K562 (cell line): ENCODE measurements around the gene WFDC2. TPM values are rescaled to one million over a fixed set of nuclear protein-coding genes. Genes with fewer than 3 reads are reported as not detected.
A peak's percentile ranks its signal among the peaks of the same experiment; 100 is the strongest.

Source experiments
- CHD7 ChIP-seq: fragments of 200-600 bp; sonication (generic); IDR thresholded peaks from one replicate; pipeline ENCODE4 v1.6.1; 2012; ENCODE audit warnings: mild to moderate bottlenecking, low read depth, low read length, inconsistent platforms
- ESRRA ChIP-seq: fragments of 450-650 bp; IDR thresholded peaks from 2 replicates; pipeline ENCODE4 v1.6.1; 2014; ENCODE audit warnings: low read depth, mild to moderate bottlenecking, moderate library complexity, borderline replicate concordance
- ESRRB ChIP-seq: fragments of 250-450 bp; sonication (Bioruptor Pico); IDR thresholded peaks from 2 replicates; pipeline ENCODE4 v1.5.0; 2020; ENCODE audit warnings: mild to moderate bottlenecking, moderate library complexity, borderline replicate concordance
- ILK ChIP-seq: fragments of 450-650 bp; IDR thresholded peaks from 2 replicates; pipeline ENCODE4 v1.6.1; 2016; ENCODE audit warnings: missing genetic modification characterization, low read depth, mild to moderate bottlenecking, missing compliant biosample characterization, moderate library complexity, borderline replicate concordance
- JUND ChIP-seq, 2 experiments: IDR thresholded peaks; 2 replicates in 1 of 2; 3 replicates in 1 of 2; pipeline ENCODE4 v1.6.1; 2011; ENCODE audit warnings: borderline replicate concordance in 2 of 2, low read depth in 2 of 2, low read length in 2 of 2, improper control_type of control experiment in 1 of 2, missing biosample characterization in 1 of 2, missing genetic modification characterization in 1 of 2, missing genetic modification reagents in 1 of 2
- MBD2 ChIP-seq: sonication (generic); IDR thresholded peaks from 2 replicates; pipeline ENCODE4 v1.6.1; 2016; ENCODE audit warnings: low read depth, borderline replicate concordance
- NEUROD1 ChIP-seq: fragments of 150-350 bp; IDR thresholded peaks from 2 replicates; pipeline ENCODE4 v1.6.1; 2014; ENCODE audit warnings: borderline replicate concordance, low read length, low read depth; ENCODE audit not compliant: partially characterized antibody
- POLR2A ChIP-seq: fragments of 450-650 bp; conservative IDR thresholded peaks from 2 replicates; pipeline ENCODE4 v1.6.1; 2016
- PRDM10 ChIP-seq: fragments of 450-650 bp; IDR thresholded peaks from 2 replicates; pipeline ENCODE4 v1.6.1; 2018; ENCODE audit not compliant: partially characterized antibody
- polyA plus RNA-seq, 8 experiments: library from polyadenylated mRNA; depleted of rRNA in 4 of 8; stranded (reverse) in 5 of 8; unstranded in 3 of 8; fragments of >200 nt; fragmentation: Nextera tagmentation in 2 of 8; fragmentation: Illumina TruSeq in 1 of 8; extraction: Ambion mirVana in 2 of 8; extraction: Trizol in 1 of 8; gene quantifications; 2 replicates each; pipeline versions ENCODE4 v1.2.1 to v1.2.3, GENCODE V29; 2011 to 2014; ENCODE audit warnings: inconsistent platforms in 1 of 8, missing spikeins in 1 of 8
- total RNA-seq, 7 experiments: library from RNA; depleted of rRNA in 6 of 7; stranded (reverse); fragments of >200 nt in 6 of 7; fragmentation: Illumina TruSeq in 2 of 7; extraction: Trizol in 2 of 7; gene quantifications; 2 replicates each; pipeline versions ENCODE4 v1.2.1 to v1.2.3, GENCODE V29; 2011 to 2021; ENCODE audit warnings: low replicate concordance in 1 of 7
- TF ChIP-seq, protein P1 (sequence below): sonication (generic); formaldehyde crosslinking; IDR thresholded peaks from 2 replicates; pipeline ENCODE4 v1.8.0; 2022; ENCODE audit warnings: missing genetic modification reagents, mild to moderate bottlenecking, borderline replicate concordance

The WFDC2 gene
- total and polyA plus RNA-seq, 9 of the 15 experiments (the other 6 are each of a cell fraction or from before 2014, with no cell fraction given), result not detected

- TF ChIP-seq CHD7, result no peak
- TF ChIP-seq, protein P1, sequence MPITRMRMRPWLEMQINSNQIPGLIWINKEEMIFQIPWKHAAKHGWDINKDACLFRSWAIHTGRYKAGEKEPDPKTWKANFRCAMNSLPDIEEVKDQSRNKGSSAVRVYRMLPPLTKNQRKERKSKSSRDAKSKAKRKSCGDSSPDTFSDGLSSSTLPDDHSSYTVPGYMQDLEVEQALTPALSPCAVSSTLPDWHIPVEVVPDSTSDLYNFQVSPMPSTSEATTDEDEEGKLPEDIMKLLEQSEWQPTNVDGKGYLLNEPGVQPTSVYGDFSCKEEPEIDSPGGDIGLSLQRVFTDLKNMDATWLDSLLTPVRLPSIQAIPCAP (CRISPR knock-in tag), result no peak
- no peak for TF ChIP-seq MBD2
- TF ChIP-seq POLR2A, result no peak
- peak; percentile 50; the same call in 1 of the 2 replicates for TF ChIP-seq ESRRA
- peak; percentile 81 for TF ChIP-seq PRDM10
- TF ChIP-seq ILK (tag), result no peak
- TF ChIP-seq JUND (IDR thresholded peaks at IDR 0.05; ENCODE audit: borderline replicate concordance, low read depth, low read length), result 0 out of 2 replicates have a peak, but pooled peaks have one; percentile 2
- TF ChIP-seq JUND (tag; IDR thresholded peaks at IDR 0.05; ENCODE audit: borderline replicate concordance, low read depth, low read length), result no peak; the same call in 2 of the 3 replicates
- no peak for TF ChIP-seq NEUROD1
- no peak for TF ChIP-seq ESRRB (CRISPR knock-in tag)
Measured at GRCh38 chr20:45436732-45437485, 32.6 kb upstream of the WFDC2 start (continued).
